GM19397 (cell line): Measurements from ENCODE around the gene PPOX.

Experiments
- ATAC-seq: cut with Tn5 transposase; IDR thresholded peaks from one replicate; pipeline ENCODE4 v1.9.1; 2021; ENCODE audit warnings: mild to moderate bottlenecking, moderate library complexity; ENCODE audit not compliant: unreplicated experiment

The PPOX gene

DNA sequence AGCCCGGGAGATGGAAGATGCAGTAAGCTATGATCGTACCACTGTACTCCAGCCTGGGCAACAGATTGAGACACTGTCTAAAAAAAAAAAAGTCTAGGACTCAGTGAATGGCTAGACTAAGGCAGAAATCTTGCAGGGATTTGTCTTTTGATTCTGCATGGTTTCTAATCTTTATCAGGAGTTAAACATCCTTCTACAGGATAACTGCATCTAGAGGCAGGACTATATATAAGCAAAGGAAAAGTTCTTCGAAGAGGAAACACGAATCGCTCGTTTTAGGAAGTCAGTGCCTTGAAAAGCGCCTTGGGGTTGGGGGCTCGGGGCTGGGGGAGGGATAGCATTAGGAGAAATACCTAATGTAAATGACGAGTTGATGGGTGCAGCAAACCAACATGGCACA is 13.1 kb upstream of the PPOX start:
- ATAC-seq: no peak

DNA sequence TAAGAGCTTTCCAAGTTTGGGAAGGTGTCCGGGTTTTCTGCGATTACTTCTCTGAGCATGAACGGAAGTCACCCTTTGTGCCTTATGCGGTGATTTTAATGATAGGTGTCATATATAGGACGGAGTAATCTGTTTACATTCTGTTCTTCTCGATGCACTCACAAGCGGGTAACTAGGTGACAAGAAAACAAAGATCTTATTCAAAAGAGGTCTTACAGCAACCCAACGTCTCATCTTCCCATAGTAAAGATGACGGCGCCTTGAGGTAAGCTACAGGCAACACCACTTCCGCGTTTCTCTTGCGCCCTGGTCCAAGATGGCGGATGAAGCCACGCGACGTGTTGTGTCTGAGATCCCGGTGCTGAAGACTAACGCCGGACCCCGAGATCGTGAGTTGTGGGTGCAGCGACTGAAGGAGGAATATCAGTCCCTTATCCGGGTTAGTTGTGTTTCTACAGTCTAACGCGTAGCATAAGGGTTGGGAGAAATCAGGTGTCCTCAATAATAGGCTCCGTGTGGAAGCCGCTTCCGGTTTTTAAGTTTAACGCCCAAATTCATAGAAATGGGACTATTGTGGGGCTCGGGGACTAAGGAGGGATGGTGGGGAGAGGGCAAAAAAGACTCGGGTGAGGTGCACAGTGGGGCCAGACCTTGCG is 12.4 kb upstream of the PPOX start, which contains the start of gene UFC1:
Gene UFC1, plus strand, starts transcription at position 297 of the 656 bp plus-strand sequence. Its CDS starts 20 bp downstream, at position 317.
- ATAC-seq: peak; percentile 87

GRCh38 chr1:161157867-161158266 is 8.4 kb upstream of the PPOX start:
- no peak for ATAC-seq

GRCh38 chr1:161158316-161159010 is 7.8 kb upstream of the PPOX start:
- no peak for ATAC-seq

GRCh38 chr1:161159087-161159912 is 6.9 kb upstream of the PPOX start, which contains the start of gene USP21:
USP21 (plus strand) TSS chr1:161159500; CDS start chr1:161160641, 1,141 bp downstream.
- peak; percentile 90 for ATAC-seq

DNA sequence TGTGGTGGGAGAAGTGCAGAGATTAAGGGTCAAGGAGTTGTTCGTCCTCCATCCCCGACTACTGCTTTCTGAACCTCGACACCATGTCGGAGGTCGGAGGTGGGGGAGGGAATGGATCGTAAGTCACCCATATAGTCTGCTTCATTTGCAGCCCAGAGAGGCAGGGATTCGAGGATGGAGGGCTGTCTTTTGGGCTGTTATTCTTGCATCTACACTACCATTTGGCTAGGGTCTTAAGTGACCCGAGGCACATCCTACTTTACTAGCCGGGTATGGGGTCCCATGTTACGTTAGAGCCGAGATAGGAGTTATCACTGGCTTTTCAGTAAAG is 6.3 kb upstream of the PPOX start:
- no peak for ATAC-seq

GRCh38 chr1:161160671-161161145 is 5.5 kb upstream of the PPOX start:
- ATAC-seq: no peak

DNA sequence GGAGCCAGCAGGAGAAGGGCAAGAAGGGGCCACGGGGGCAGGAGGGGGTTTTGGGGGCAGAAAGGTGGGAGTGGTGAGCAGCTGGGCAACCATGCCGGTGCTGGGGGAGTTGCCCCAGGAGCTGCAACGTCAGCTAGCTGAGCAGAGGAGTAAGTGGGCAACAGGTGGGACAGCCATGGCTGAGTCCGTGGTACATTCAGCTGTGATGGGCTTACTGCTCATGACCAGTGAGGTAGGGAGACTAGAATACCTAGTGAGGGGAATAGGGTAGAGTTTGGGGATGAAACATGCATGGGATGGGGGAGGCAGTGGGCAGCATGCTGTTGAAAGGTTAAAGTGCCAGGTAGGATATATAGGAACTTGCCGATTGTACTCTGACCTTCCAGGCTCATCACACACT is 4.6 kb upstream of the PPOX start:
- ATAC-seq: no peak

GRCh38 chr1:161162052-161162451 is 4.2 kb upstream of the PPOX start:
- no peak for ATAC-seq

DNA sequence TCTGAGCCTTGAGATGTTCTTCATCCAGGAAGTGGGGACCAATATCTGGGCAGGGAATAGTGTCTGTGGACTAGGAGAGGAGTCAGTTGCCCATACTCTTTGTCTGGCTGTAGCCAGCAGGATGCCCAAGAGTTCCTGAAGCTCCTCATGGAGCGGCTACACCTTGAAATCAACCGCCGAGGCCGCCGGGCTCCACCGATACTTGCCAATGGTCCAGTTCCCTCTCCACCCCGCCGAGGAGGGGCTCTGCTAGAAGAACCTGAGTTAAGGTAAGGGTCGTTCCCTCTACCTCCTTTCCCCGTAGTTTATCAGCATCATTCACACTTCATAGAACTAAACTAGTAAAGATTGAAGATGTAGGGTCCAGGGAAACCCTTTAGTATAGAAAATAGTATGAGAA is 3.4 kb upstream of the PPOX start:
- no peak for ATAC-seq

DNA sequence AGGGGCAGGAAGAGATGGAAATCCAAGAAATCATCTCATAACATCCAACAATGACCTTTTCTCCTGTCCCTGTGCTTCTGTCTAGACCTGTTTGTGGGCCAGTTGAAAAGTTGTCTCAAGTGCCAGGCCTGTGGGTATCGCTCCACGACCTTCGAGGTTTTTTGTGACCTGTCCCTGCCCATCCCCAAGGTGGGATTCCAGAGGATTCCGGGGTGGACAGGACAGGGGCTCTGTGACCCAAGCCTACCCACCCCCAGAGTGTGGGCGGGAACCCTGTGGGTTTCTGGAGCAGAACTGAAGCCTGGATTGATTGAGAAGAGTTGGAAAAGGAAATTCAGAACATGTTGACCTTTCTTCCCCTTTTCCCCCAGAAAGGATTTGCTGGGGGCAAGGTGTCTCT is 2.4 kb upstream of the PPOX start:
- ATAC-seq: no peak

GRCh38 chr1:161164901-161165610 is 1.2 kb upstream of the PPOX start:
- ATAC-seq: no peak

DNA sequence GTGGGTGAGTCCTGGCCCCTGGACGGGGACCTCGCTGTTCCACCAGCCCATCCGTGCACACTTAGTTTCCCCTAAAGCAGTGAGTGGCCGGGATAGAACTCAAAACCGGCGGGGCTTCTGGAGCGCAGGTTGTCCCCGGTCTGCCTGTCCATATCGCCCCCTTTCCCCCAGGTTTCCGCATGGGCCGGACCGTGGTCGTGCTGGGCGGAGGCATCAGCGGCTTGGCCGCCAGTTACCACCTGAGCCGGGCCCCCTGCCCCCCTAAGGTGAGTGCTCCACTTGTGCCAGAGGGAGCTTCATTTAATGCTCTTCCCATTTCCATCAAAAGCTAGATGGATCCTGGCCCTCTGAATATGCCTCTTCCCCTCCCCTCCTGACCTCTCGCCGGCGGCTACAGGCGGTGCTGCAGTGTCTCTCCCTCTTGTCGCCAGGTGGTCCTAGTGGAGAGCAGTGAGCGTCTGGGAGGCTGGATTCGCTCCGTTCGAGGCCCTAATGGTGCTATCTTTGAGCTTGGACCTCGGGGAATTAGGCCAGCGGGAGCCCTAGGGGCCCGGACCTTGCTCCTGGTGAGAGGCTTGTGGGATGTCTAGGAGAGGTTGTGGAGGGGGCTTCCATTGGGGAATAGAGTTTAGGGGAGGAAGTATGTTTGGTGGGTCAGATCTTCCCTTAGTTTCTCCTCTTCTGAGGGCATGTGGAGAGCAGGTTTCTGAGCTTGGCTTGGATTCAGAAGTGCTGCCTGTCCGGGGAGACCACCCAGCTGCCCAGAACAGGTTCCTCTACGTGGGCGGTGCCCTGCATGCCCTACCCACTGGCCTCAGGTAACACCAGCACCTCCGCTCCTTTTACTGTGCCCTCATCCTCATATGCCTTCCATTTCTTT is 683 bp downstream of the PPOX start:
- ATAC-seq: no peak

DNA sequence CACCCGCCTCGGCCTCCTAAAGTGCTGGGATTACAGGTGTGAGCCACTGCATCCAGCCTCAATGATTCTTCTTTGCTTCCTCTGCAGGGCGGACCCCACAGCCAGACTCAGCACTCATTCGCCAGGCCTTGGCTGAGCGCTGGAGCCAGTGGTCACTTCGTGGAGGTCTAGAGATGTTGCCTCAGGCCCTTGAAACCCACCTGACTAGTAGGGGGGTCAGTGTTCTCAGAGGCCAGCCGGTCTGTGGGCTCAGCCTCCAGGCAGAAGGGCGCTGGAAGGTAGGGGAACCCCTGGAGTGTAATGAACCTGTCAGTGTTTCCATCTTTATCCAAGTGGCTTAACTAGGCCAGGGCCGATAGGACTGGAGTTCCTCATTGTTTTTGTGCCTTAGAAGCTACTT is 2.7 kb downstream of the PPOX start:
- no peak for ATAC-seq

GRCh38 chr1:161171191-161171590 is 5.0 kb downstream of the PPOX start:
- no peak for ATAC-seq

DNA sequence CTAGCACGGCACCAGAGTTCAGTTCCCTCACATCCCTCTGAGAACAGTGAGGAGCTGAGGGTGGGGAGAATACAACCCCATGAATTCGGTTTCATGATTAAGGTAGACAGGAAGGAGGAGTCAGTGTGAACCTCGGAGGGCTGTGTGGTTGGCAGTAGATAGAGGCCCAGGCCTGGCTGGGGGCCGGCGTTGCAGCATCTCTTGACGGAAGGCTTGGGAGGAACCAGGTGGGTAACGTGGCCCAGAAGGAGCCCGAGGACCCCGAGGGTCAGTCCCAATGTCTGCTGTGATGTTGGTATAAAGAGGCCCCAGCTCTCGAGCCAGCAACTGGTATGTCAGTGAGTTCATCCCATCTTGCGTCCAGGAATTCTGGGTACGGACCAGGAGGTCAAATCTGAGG is 5.5 kb downstream of the PPOX start:
- no peak for ATAC-seq

DNA sequence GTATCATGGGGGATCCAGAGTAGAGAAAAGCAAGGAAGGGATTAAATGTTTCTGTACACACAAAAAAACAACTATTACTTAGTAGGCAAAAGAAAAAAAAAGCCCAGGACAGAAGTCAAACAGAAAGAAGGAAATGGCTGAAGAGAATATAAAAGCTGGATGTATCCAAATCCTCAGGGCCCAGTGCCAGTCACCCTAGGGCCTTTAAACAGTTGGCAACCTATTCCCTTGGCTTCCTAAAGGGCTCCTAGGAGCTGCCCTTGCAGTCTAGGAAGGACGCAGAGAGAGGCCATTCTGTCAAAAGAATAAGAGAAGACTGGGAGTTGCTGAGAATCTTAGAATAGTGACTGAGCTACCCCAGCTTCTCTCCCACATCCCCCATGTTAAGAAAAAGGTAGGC is 6.1 kb downstream of the PPOX start:
- ATAC-seq: no peak

GRCh38 chr1:161172776-161173376 is 6.7 kb downstream of the PPOX start:
- ATAC-seq: no peak

- no peak for ATAC-seq
Observed at GRCh38 chr1:161173711-161174110, 7.5 kb downstream of the PPOX start.

DNA sequence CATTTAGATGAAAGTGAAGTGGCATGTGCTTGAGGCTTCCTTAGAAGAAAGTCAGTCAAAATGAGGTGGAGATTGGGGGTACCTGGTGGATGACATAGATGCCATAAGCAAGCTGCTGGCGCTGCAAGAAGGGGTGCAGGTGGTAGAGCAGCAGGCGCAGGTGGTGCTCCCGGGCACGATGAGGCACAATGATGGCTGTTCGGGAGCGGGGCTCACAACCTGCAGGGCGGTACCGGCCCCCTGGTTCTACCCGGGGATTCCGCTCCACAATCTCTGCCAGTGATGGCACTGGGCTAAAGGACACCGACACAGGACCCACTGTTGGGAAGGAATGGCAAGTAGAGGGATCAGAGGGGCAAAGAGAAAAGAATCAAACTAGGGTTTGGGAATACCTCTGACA is 8.7 kb downstream of the PPOX start:
- no peak for ATAC-seq
